Astrocyte (in vitro differentiated cells and primary cell): ENCODE measurements around the gene SRGAP1. TPM values are rescaled to one million over a fixed set of nuclear protein-coding genes. Genes with fewer than 3 reads are reported as not detected.

ENCODE experiments used
- DNase-seq: peaks from one replicate; pipeline ENCODE4 v3.0.0-alpha.2; 2010; ENCODE audit warnings: low read depth
- FAIRE-seq: peaks from 2 replicates; lab custom pipeline; 2011; peaks lifted over from hg19 to GRCh38; lab: Jason Lieb, UNC
- H2AFZ ChIP-seq: 2 replicates; pipeline ENCODE4 v1.6.0; 2012; ENCODE audit warnings: low read depth, low read length, inconsistent platforms
- H3K27ac ChIP-seq: 2 replicates; pipeline ENCODE4 v1.5.1; 2011; ENCODE audit warnings: low read depth, low read length, inconsistent platforms
- H3K27me3 ChIP-seq: 2 replicates; pipeline ENCODE4 v1.6.0; 2011; ENCODE audit warnings: low read length, inconsistent platforms; ENCODE audit not compliant: insufficient read depth
- H3K36me3 ChIP-seq: 2 replicates; pipeline ENCODE4 v1.5.1; 2011; ENCODE audit warnings: low read length, inconsistent platforms; ENCODE audit not compliant: insufficient read depth
- H3K4me1 ChIP-seq: 2 replicates; pipeline ENCODE4 v1.5.1; 2011; ENCODE audit warnings: low read length, inconsistent platforms; ENCODE audit not compliant: insufficient read depth
- H3K4me2 ChIP-seq: 2 replicates; pipeline ENCODE4 v1.6.0; 2012; ENCODE audit warnings: low read length, inconsistent platforms
- H3K4me3 ChIP-seq: 2 replicates; pipeline ENCODE4 v1.5.1; 2011; ENCODE audit warnings: low read depth, mild to moderate bottlenecking, low read length, inconsistent platforms; ENCODE audit not compliant: insufficient read depth
- H3K79me2 ChIP-seq: 2 replicates; pipeline ENCODE4 v1.6.0; 2012; ENCODE audit warnings: mild to moderate bottlenecking, low read length, inconsistent platforms; ENCODE audit not compliant: insufficient read depth
- H3K9ac ChIP-seq: 2 replicates; pipeline ENCODE4 v1.6.0; 2012; ENCODE audit warnings: mild to moderate bottlenecking, low read length, inconsistent platforms
- H3K9me3 ChIP-seq: 2 replicates; pipeline ENCODE4 v1.5.1; 2012; ENCODE audit warnings: low read depth, mild to moderate bottlenecking, low read length, inconsistent platforms; ENCODE audit not compliant: insufficient read depth
- H4K20me1 ChIP-seq: 2 replicates; pipeline ENCODE4 v1.6.0; 2012; ENCODE audit warnings: low read length, inconsistent platforms; ENCODE audit not compliant: insufficient read depth
- H3K27ac Mint-ChIP-seq: one replicate; pipeline ENCODE4 v1.8.0; 2021; ENCODE audit warnings: mild to moderate bottlenecking, mixed read lengths; ENCODE audit not compliant: unreplicated experiment
- H3K27me3 Mint-ChIP-seq: one replicate; pipeline ENCODE4 v1.8.0; 2021; ENCODE audit warnings: low read depth, mixed read lengths; ENCODE audit not compliant: unreplicated experiment
- H3K36me3 Mint-ChIP-seq: one replicate; pipeline ENCODE4 v1.8.0; 2021; ENCODE audit warnings: low read depth, mixed read lengths; ENCODE audit not compliant: unreplicated experiment
- H3K4me1 Mint-ChIP-seq: one replicate; pipeline ENCODE4 v1.8.0; 2021; ENCODE audit warnings: low read depth, mixed read lengths; ENCODE audit not compliant: unreplicated experiment
- H3K4me3 Mint-ChIP-seq: one replicate; pipeline ENCODE4 v1.8.0; 2021; ENCODE audit warnings: mild to moderate bottlenecking, moderate library complexity, mixed read lengths; ENCODE audit not compliant: unreplicated experiment
- H3K9me3 Mint-ChIP-seq: one replicate; pipeline ENCODE4 v1.8.0; 2021; ENCODE audit warnings: mild to moderate bottlenecking, mixed read lengths; ENCODE audit not compliant: unreplicated experiment
- EZH2 ChIP-seq: IDR thresholded peaks from 2 replicates; pipeline ENCODE4 v1.6.1; 2012; ENCODE audit warnings: mild to moderate bottlenecking, low read length, inconsistent platforms; ENCODE audit not compliant: insufficient read depth
- total RNA-seq: library from RNA; stranded (reverse); gene quantifications from 2 replicates; pipeline ENCODE4 v1.2.1, GENCODE V29; 2021
- TF ChIP-seq, protein P1 (sequence below): IDR thresholded peaks from 2 replicates; pipeline ENCODE4 v1.5.1; 2011; ENCODE audit warnings: low read depth, mild to moderate bottlenecking, inconsistent platforms, low read length, moderate library complexity; ENCODE audit not compliant: insufficient read depth

The SRGAP1 gene
- total RNA-seq, 1 donor from 2014 or later, result 15.2 TPM

DNA sequence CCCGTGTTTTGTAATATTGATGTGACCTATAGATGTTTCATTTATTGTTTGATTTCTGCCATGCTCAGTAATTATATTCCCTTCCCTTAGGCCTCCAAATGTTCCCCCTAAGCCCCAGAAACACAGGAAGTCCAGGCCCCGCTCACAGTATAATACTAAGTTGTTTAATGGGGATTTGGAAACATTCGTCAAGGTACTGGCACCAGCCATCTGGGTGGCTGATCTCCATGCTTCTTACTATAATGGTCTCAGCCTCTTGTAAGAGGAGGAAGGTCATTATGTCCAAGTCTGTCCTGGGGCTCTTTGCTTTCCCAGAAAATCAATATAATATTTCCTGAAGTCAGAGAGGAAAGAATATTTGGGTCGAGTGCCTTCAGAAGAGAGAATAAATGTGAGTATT lies 246.7 kb downstream of the SRGAP1 start:
- Histone ChIP-seq H3K9me3 (no peaks in the 10 kb centered on the region), H3K36me3 (peaks cover 2% of the 10 kb centered on the region), H3K4me2 (no peak overlapping the region), H3K4me3 (no peak overlapping the region), H3K27ac (no peak overlapping the region), H3K4me1 (peaks cover 23% of the 10 kb centered on the region), H3K27me3 (no peaks in the 10 kb centered on the region), H2AFZ (no peak overlapping the region), H3K79me2 (no peaks in the 10 kb centered on the region), H3K9ac (no peak overlapping the region), H4K20me1 (no peaks in the 10 kb centered on the region)
- FAIRE-seq (no peak), DNase-seq (no peak)
- H3K36me3 Mint-ChIP-seq, result no peaks in the 10 kb centered on the region
- no peak overlapping the region for H3K4me3 Mint-ChIP-seq
- H3K27me3 Mint-ChIP-seq, result no peaks in the 10 kb centered on the region
- TF ChIP-seq, protein P1, sequence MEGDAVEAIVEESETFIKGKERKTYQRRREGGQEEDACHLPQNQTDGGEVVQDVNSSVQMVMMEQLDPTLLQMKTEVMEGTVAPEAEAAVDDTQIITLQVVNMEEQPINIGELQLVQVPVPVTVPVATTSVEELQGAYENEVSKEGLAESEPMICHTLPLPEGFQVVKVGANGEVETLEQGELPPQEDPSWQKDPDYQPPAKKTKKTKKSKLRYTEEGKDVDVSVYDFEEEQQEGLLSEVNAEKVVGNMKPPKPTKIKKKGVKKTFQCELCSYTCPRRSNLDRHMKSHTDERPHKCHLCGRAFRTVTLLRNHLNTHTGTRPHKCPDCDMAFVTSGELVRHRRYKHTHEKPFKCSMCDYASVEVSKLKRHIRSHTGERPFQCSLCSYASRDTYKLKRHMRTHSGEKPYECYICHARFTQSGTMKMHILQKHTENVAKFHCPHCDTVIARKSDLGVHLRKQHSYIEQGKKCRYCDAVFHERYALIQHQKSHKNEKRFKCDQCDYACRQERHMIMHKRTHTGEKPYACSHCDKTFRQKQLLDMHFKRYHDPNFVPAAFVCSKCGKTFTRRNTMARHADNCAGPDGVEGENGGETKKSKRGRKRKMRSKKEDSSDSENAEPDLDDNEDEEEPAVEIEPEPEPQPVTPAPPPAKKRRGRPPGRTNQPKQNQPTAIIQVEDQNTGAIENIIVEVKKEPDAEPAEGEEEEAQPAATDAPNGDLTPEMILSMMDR, result no peak
- H3K9me3 Mint-ChIP-seq, result no peaks in the 10 kb centered on the region
- no peak overlapping the region for H3K27ac Mint-ChIP-seq
- peaks cover 30% of the 10 kb centered on the region for H3K4me1 Mint-ChIP-seq

DNA sequence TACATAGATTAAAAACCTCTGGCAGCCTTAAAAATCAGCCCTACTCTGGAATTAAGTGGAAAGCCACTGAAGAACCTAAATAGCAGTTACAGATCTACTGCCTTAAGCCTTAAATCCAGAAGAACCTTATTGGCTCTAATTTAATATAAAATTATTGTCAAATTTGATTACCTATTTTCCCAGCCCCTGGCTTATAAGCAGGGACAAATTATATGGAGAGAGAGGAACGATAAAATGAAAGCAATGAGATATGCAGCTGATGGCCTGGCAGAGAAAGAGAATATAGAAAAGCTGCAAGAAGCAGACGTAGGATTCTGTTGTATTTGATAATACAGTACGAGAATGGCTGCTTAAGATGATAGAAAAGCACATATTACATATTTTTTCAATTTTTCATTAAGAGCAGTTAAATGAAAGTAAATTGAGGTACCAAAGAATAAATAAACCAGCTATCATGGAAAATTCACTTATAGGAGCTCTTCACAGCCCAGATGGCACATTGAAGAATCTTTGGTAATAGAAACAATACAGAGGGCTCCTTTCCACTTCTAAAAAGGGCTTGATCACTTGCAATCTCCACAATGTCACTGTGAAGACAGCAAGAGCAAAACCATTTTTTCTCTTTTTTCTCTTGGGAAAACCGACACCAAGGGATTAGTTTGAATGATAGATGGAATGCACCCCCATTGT lies 248.2 kb downstream of the SRGAP1 start:
- Mint-ChIP-seq H3K36me3 (no peaks in the 10 kb centered on the region), H3K27ac (no peak overlapping the region), H3K4me1 (peaks cover 35% of the 10 kb centered on the region), H3K27me3 (no peaks in the 10 kb centered on the region), H3K4me3 (no peak overlapping the region), H3K9me3 (no peaks in the 10 kb centered on the region)
- TF ChIP-seq, protein P1, result no peak
- no peak for TF ChIP-seq EZH2
- H3K4me2 ChIP-seq, result no peak overlapping the region
- no peaks in the 10 kb centered on the region for H3K79me2 ChIP-seq
- no peaks in the 10 kb centered on the region for H3K27me3 ChIP-seq
- H3K9me3 ChIP-seq, result no peaks in the 10 kb centered on the region
- peaks cover 2% of the 10 kb centered on the region for H3K36me3 ChIP-seq
- no peak overlapping the region for H2AFZ ChIP-seq
- H3K4me1 ChIP-seq, result peaks cover 27% of the 10 kb centered on the region
- no peak overlapping the region for H3K27ac ChIP-seq
- H4K20me1 ChIP-seq, result no peaks in the 10 kb centered on the region
- FAIRE-seq (no peak), DNase-seq (no peak)
- H3K9ac ChIP-seq, result no peak overlapping the region
- no peak overlapping the region for H3K4me3 ChIP-seq

DNA sequence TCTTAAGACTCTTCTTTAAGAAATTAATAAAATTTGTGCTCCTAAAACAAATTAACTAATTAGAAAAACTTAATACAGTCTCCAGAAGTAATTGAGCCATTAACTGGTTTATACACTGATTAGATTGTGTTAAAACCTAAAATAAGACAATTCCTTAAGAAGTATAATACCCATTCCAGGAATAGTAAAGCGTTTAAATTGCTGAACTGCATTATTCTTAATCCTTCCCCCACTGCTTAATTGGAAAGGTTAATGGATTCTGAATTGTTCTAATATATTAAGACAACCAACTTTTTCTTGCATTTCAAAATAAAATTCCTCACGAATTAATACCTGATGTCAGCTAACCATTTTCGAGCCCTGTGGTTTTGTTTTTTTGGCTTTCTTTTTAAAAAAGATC lies 249.2 kb downstream of the SRGAP1 start:
- Histone ChIP-seq H2AFZ (no peak overlapping the region), H3K9me3 (no peaks in the 10 kb centered on the region), H3K79me2 (no peaks in the 10 kb centered on the region), H3K4me2 (no peak overlapping the region), H3K27me3 (no peaks in the 10 kb centered on the region), H4K20me1 (no peaks in the 10 kb centered on the region), H3K27ac (no peak overlapping the region), H3K4me3 (no peak overlapping the region), H3K36me3 (peaks cover 2% of the 10 kb centered on the region), H3K4me1 (peaks cover 19% of the 10 kb centered on the region), H3K9ac (no peak overlapping the region)
- FAIRE-seq (no peak), DNase-seq (no peak)
- H3K9me3 Mint-ChIP-seq, result no peaks in the 10 kb centered on the region
- H3K36me3 Mint-ChIP-seq, result peaks cover 2% of the 10 kb centered on the region
- peaks cover 31% of the 10 kb centered on the region for H3K4me1 Mint-ChIP-seq
- TF ChIP-seq, protein P1, result no peak
- TF ChIP-seq EZH2, result no peak
- no peak overlapping the region for H3K4me3 Mint-ChIP-seq
- H3K27me3 Mint-ChIP-seq, result no peaks in the 10 kb centered on the region
- no peak overlapping the region for H3K27ac Mint-ChIP-seq
